22Rv1 (cell line): Measurements from ENCODE around the gene ZEB2.

Experiments used
- CTCF ChIP-seq: fragments of 450-650 bp; IDR thresholded peaks from 2 replicates; pipeline ENCODE4 v1.5.1; 2017; ENCODE audit warnings: mild to moderate bottlenecking
- ZFX ChIP-seq: fragments of 450-650 bp; IDR thresholded peaks from 2 replicates; pipeline ENCODE4 v1.6.1; 2017; ENCODE audit warnings: antibody characterized with exemption, borderline replicate concordance

- no peak for TF ChIP-seq CTCF
- TF ChIP-seq ZFX: no peak
Measured at GRCh38 chr2:144389930-144390311, 130.0 kb downstream of the ZEB2 start.
